Hepatocyte (in vitro differentiated cells): ENCODE measurements around the gene PIGR. TPM values are rescaled to one million over a fixed set of nuclear protein-coding genes. Genes with fewer than 3 reads are reported as not detected.

Source experiments
- DNase-seq: peaks from one replicate; pipeline ENCODE4 v3.0.0-alpha.2; 2016; ENCODE audit warnings: low spot score
- H2AFZ ChIP-seq: fragments of 200-600 bp; sonication (generic); 2 replicates; pipeline ENCODE4 v1.6.0; 2016; ENCODE audit warnings: antibody characterized with exemption, mild to moderate bottlenecking
- H3K27ac ChIP-seq: fragments of 200-600 bp; sonication (generic); 2 replicates; pipeline ENCODE4 v1.5.1; 2016; ENCODE audit warnings: mild to moderate bottlenecking
- H3K27me3 ChIP-seq: fragments of 200-600 bp; sonication (generic); 2 replicates; pipeline ENCODE4 v1.6.1; 2016
- H3K36me3 ChIP-seq: fragments of 200-600 bp; sonication (generic); replicated peaks from 2 replicates; pipeline ENCODE4 v1.5.1; 2016; ENCODE audit warnings: low read depth; ENCODE audit not compliant: insufficient read depth
- H3K4me1 ChIP-seq: fragments of 200-600 bp; sonication (generic); 2 replicates; pipeline ENCODE4 v1.5.1; 2016; ENCODE audit warnings: mild to moderate bottlenecking, moderate library complexity; ENCODE audit not compliant: insufficient read depth
- H3K4me2 ChIP-seq: fragments of 200-600 bp; sonication (generic); 2 replicates; pipeline ENCODE4 v1.6.0; 2016
- H3K4me3 ChIP-seq: fragments of 200-600 bp; sonication (generic); 2 replicates; pipeline ENCODE4 v1.5.1; 2016; ENCODE audit warnings: mild to moderate bottlenecking
- H3K79me2 ChIP-seq: fragments of 200-600 bp; sonication (generic); 2 replicates; pipeline ENCODE4 v1.6.0; 2017; ENCODE audit warnings: mild to moderate bottlenecking
- H3K9me2 ChIP-seq: fragments of 200-600 bp; sonication (generic); replicated peaks from 2 replicates; pipeline ENCODE4 v1.6.0; 2017; ENCODE audit warnings: mild to moderate bottlenecking; ENCODE audit not compliant: insufficient read depth
- H3K9me3 ChIP-seq: fragments of 200-600 bp; sonication (generic); 2 replicates; pipeline ENCODE4 v1.5.1; 2016; ENCODE audit warnings: low read depth, mild to moderate bottlenecking
- H4K20me1 ChIP-seq: fragments of 200-600 bp; sonication (generic); 2 replicates; pipeline ENCODE4 v1.6.0; 2016; ENCODE audit warnings: mild to moderate bottlenecking; ENCODE audit not compliant: insufficient read depth, poor library complexity, severe bottlenecking
- EZH2 ChIP-seq: fragments of 200-600 bp; sonication (generic); IDR thresholded peaks from 2 replicates; pipeline ENCODE4 v1.6.1; 2016; ENCODE audit warnings: antibody characterized with exemption, mild to moderate bottlenecking, borderline replicate concordance
- EZH2phosphoT487 ChIP-seq: fragments of 200-600 bp; sonication (generic); IDR thresholded peaks from one replicate; pipeline ENCODE4 v1.6.1; 2018; ENCODE audit warnings: antibody characterized with exemption, mild to moderate bottlenecking, low read depth, moderate library complexity; ENCODE audit not compliant: unreplicated experiment, severe bottlenecking
- WGBS: methylation state at CpG from one replicate; pipeline ENCODE4 v1.1.6; 2016; ENCODE audit warnings: low lambda C conversion rate; ENCODE audit errors: missing lambda C conversion rate; 5-methylcytosine and 5-hydroxymethylcytosine counted together
- polyA plus RNA-seq: library from polyadenylated mRNA; unstranded; fragments of >200 nt; fragmentation: Nextera tagmentation; extraction: Ambion mirVana; gene quantifications from 2 replicates; pipeline ENCODE4 v1.2.1, GENCODE V29; 2016
- total RNA-seq: library from RNA; depleted of rRNA; stranded (reverse); fragments of >200 nt; gene quantifications from 2 replicates; pipeline ENCODE4 v1.2.3, GENCODE V29; 2014
- TF ChIP-seq, protein P1 (sequence below): fragments of 200-600 bp; sonication (generic); IDR thresholded peaks from 2 replicates; pipeline ENCODE4 v1.5.1; 2016; ENCODE audit warnings: antibody characterized with exemption, mild to moderate bottlenecking; ENCODE audit not compliant: poor library complexity

The PIGR gene
- total and polyA plus RNA-seq, 2 experiments from 2014 or later, result 8.1 to 22.9 TPM

DNA sequence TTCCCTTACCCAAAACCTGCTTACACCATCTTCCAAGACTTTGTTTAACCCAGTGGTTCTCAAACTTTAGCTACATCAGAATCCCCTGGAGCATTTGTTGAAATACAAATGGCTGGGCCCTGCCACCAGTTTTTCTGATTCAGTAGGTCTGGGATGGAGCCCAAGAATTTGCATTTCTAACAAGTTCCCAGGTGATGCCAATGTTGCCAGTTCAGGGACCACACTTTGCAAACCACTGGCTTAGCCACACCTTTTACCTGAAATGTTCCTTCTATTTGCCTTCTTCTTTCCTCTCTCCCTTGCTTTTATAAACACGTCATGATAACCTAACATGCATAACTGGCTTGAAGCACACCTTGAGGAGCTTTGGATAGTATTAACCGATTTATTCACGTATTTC, 40.1 kb upstream of the PIGR start:
- H3K4me3 ChIP-seq, result no peak overlapping the region
- H3K36me3 ChIP-seq, result no peaks in the 10 kb centered on the region
- no peaks in the 10 kb centered on the region for H3K9me3 ChIP-seq
- H3K27me3 ChIP-seq, result peaks cover 8% of the 10 kb centered on the region
- H3K4me1 ChIP-seq, result no peaks in the 10 kb centered on the region
- H3K27ac ChIP-seq, result no peak overlapping the region
- no peak for TF ChIP-seq EZH2
- TF ChIP-seq EZH2phosphoT487, result no peak
- TF ChIP-seq, protein P1, sequence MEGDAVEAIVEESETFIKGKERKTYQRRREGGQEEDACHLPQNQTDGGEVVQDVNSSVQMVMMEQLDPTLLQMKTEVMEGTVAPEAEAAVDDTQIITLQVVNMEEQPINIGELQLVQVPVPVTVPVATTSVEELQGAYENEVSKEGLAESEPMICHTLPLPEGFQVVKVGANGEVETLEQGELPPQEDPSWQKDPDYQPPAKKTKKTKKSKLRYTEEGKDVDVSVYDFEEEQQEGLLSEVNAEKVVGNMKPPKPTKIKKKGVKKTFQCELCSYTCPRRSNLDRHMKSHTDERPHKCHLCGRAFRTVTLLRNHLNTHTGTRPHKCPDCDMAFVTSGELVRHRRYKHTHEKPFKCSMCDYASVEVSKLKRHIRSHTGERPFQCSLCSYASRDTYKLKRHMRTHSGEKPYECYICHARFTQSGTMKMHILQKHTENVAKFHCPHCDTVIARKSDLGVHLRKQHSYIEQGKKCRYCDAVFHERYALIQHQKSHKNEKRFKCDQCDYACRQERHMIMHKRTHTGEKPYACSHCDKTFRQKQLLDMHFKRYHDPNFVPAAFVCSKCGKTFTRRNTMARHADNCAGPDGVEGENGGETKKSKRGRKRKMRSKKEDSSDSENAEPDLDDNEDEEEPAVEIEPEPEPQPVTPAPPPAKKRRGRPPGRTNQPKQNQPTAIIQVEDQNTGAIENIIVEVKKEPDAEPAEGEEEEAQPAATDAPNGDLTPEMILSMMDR, result no peak
- no peaks in the 10 kb centered on the region for H4K20me1 ChIP-seq
- no peaks in the 10 kb centered on the region for H3K9me2 ChIP-seq
- 87% methylated on average over 3 of the region's 3 CpGs for WGBS
- no peak overlapping the region for H3K4me2 ChIP-seq
- H3K79me2 ChIP-seq, result no peaks in the 10 kb centered on the region
- H2AFZ ChIP-seq, result no peak overlapping the region
- no peak for DNase-seq

DNA sequence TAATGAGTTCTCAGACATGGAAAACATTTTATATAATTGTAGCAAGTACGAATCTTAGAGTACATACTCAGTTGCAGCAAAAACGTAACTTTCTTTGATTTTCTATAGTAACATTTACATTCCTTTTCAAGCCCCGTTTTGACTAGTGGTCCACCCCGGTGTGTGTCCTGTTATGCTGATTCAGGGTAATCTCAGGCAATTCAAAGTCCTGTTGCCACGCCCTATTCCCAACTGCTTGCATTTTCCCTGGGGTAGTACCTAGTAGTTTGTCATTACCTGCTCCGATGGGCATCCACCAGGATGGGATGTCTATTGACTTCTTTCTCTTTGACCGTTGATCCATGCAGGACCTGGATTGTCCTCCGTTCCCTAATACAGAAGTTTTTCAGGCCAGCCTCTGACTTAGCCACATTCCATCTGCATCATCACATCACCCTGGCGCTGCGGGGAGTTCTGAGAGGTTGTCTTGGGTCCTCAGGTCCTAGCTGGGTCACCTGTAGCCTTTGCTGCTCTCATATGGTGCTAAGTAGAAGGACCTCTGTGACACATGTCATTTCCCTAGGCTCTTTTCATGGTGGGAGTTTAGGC, 39.0 kb upstream of the PIGR start:
- Histone ChIP-seq H3K36me3 (no peaks in the 10 kb centered on the region), H3K9me3 (no peaks in the 10 kb centered on the region), H3K27ac (no peak overlapping the region), H3K4me2 (no peak overlapping the region), H3K27me3 (peaks cover 8% of the 10 kb centered on the region), H3K4me3 (no peak overlapping the region), H3K9me2 (no peaks in the 10 kb centered on the region), H2AFZ (no peak overlapping the region), H3K4me1 (no peaks in the 10 kb centered on the region), H3K79me2 (no peaks in the 10 kb centered on the region), H4K20me1 (no peaks in the 10 kb centered on the region)
- 60% methylated on average over 10 of the region's 10 CpGs for WGBS
- no peak for DNase-seq
- TF ChIP-seq EZH2phosphoT487 (no peak), EZH2 (no peak)
- TF ChIP-seq, protein P1, result no peak

DNA sequence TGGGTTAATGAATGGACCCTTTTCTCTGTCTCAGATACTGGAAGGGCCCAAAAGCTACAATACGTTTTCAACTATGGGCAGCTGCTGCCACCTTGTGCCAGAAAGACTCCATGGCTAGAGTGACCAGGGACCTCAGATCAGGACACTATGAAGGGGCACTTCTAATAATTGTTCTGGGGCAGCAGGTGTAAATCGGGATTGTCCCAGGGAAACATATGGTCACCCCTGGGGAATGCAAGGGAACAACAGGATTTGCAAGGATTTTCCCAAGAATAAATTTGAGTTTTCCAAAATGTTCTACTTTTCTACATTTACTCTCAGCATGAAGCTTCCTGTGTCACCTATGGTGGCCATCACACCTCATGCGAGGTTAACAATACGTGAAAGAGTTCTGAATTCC, 36.0 kb upstream of the PIGR start:
- TF ChIP-seq EZH2, result no peak
- TF ChIP-seq EZH2phosphoT487, result no peak
- TF ChIP-seq, protein P1, result peak; percentile 75
- Histone ChIP-seq H3K9me3 (no peaks in the 10 kb centered on the region), H3K27ac (no peak overlapping the region), H3K27me3 (peaks cover 3% of the 10 kb centered on the region), H3K4me3 (no peak overlapping the region), H3K4me2 (no peak overlapping the region), H3K36me3 (no peaks in the 10 kb centered on the region), H3K4me1 (no peaks in the 10 kb centered on the region), H2AFZ (no peak overlapping the region), H3K9me2 (no peaks in the 10 kb centered on the region), H4K20me1 (no peaks in the 10 kb centered on the region), H3K79me2 (no peaks in the 10 kb centered on the region)
- DNase-seq, result peak; percentile 69
- WGBS, result 27% methylated on average over 4 of the region's 4 CpGs
